Measurements from ENCODE around the gene PCDH11Y.
"Not testable (repeated sequence)": the region's sequence is repeated elsewhere in the genome, so short reads cannot be mapped to it uniquely, and the experiment has no call there.

Gene PCDH11Y

GRCh38 chrY:5000057-5000456, at the start of gene PCDH11Y:
Gene PCDH11Y, plus strand, starts transcription at chrY:5000296. Its CDS starts 56,804 bp downstream, at chrY:5057100.
- not testable (repeated sequence) for DNase-seq (ENCODE audit: low read depth)

- DNase-seq (ENCODE audit: low read depth), result not testable (repeated sequence)
Measured at GRCh38 chrY:4967894-4968293, 32.2 kb upstream of the PCDH11Y start.

- not testable (repeated sequence) for DNase-seq (ENCODE audit: low read depth)
Measured at GRCh38 chrY:4991743-4992400, 8.2 kb upstream of the PCDH11Y start.

GRCh38 chrY:4994892-4995291, 5.2 kb upstream of the PCDH11Y start:
- not testable (repeated sequence) for DNase-seq (ENCODE audit: low read depth)

- not testable (repeated sequence) for DNase-seq (ENCODE audit: low read depth)
Measured at GRCh38 chrY:5002476-5003184, 2.5 kb downstream of the PCDH11Y start.

- DNase-seq (ENCODE audit: low read depth), result not testable (repeated sequence)
Measured at GRCh38 chrY:5038972-5039523, 39.0 kb downstream of the PCDH11Y start.

GRCh38 chrY:5083017-5083416, 82.9 kb downstream of the PCDH11Y start:
- not testable (repeated sequence) for DNase-seq (ENCODE audit: low read depth)

- DNase-seq (ENCODE audit: low read depth), result not testable (repeated sequence)
Measured at GRCh38 chrY:5182998-5183397, 182.9 kb downstream of the PCDH11Y start.

- not testable (repeated sequence) for DNase-seq (ENCODE audit: low read depth)
Measured at GRCh38 chrY:5215116-5215515, 215.0 kb downstream of the PCDH11Y start.

- not testable (repeated sequence) for DNase-seq (ENCODE audit: low read depth)
Measured at GRCh38 chrY:5324931-5325330, 324.8 kb downstream of the PCDH11Y start.

- not testable (repeated sequence) for DNase-seq (ENCODE audit: low read depth)
Measured at GRCh38 chrY:5342220-5342619, 342.1 kb downstream of the PCDH11Y start.

- DNase-seq (ENCODE audit: low read depth), result not testable (repeated sequence)
Measured at GRCh38 chrY:5543705-5544104, 543.6 kb downstream of the PCDH11Y start.

- DNase-seq (ENCODE audit: low read depth), result not testable (repeated sequence)
Measured at GRCh38 chrY:5638589-5638988, 638.5 kb downstream of the PCDH11Y start.

- not testable (repeated sequence) for DNase-seq (ENCODE audit: low read depth)
Measured at GRCh38 chrY:5679265-5679664, 679.2 kb downstream of the PCDH11Y start.

- not testable (repeated sequence) for DNase-seq (ENCODE audit: low read depth)
Measured at GRCh38 chrY:5708727-5709126, 708.6 kb downstream of the PCDH11Y start.

GRCh38 chrY:5709788-5710381, 709.8 kb downstream of the PCDH11Y start:
- DNase-seq (ENCODE audit: low read depth), result not testable (repeated sequence)

GRCh38 chrY:5761403-5761802, 761.3 kb downstream of the PCDH11Y start:
- DNase-seq (ENCODE audit: low read depth), result not testable (repeated sequence)

- not testable (repeated sequence) for DNase-seq (ENCODE audit: low read depth)
Measured at GRCh38 chrY:5776485-5776884, 776.4 kb downstream of the PCDH11Y start.

Measured in ELR (cell line).